Stimulated activated CD4-positive, alpha-beta T cell treated with anti-CD3 and anti-CD28 coated beads, Interleukin-2, amount 100 ng/mL, for 48 hours (primary cell): ENCODE data around the gene TSSK3.

Experiments
- DNase-seq, 2 donors: peaks; one replicate each; pipeline ENCODE4 v3.0.0-alpha.2; 2020

The TSSK3 gene

GRCh38 chr1:32362474-32363313 is at the start of gene TSSK3, which contains the start of gene FAM229A:
TSSK3 (plus strand) TSS chr1:32362539; CDS start chr1:32362702, 163 bp downstream.
FAM229A (minus strand) TSS chr1:32362485; CDS start chr1:32362091, 394 bp downstream.
- DNase-seq = no peak

- no peak for DNase-seq
These were observed 45.4 kb upstream of the TSSK3 start for GRCh38 chr1:32316903-32317277.

- DNase-seq = no peak
These were observed 44.0 kb upstream of the TSSK3 start for GRCh38 chr1:32318127-32318869.

- no peak for DNase-seq
These were observed 40.5 kb upstream of the TSSK3 start for GRCh38 chr1:32321712-32322291.

GRCh38 chr1:32327204-32327603 is 35.1 kb upstream of the TSSK3 start:
- DNase-seq = no peak

GRCh38 chr1:32329931-32330466 is 32.3 kb upstream of the TSSK3 start:
- no peak for DNase-seq

GRCh38 chr1:32330558-32331151 is 31.7 kb upstream of the TSSK3 start:
- DNase-seq = no peak

GRCh38 chr1:32331549-32331948 is 30.8 kb upstream of the TSSK3 start:
- DNase-seq = no peak

- DNase-seq = no peak
These were observed 29.9 kb upstream of the TSSK3 start for GRCh38 chr1:32332290-32333079.

- DNase-seq = no peak
These were observed 28.9 kb upstream of the TSSK3 start for GRCh38 chr1:32333251-32333963.

GRCh38 chr1:32334274-32334861 is 28.0 kb upstream of the TSSK3 start:
- DNase-seq = no peak

- peak; percentile 44 to 56 for DNase-seq
These were observed 27.3 kb upstream of the TSSK3 start for GRCh38 chr1:32334864-32335534.

- DNase-seq = no peak
These were observed 26.9 kb upstream of the TSSK3 start for GRCh38 chr1:32335535-32335789.

GRCh38 chr1:32335790-32336590 is 26.3 kb upstream of the TSSK3 start, which contains the start of gene MARCKSL1:
MARCKSL1 (minus strand) TSS chr1:32336233; CDS start chr1:32336033, 200 bp downstream.
- DNase-seq = peak; percentile 73 to 84

GRCh38 chr1:32336591-32336932 is 25.8 kb upstream of the TSSK3 start:
- no peak for DNase-seq

- DNase-seq = no peak
These were observed 25.2 kb upstream of the TSSK3 start for GRCh38 chr1:32336963-32337675.

GRCh38 chr1:32337855-32338636 is 24.3 kb upstream of the TSSK3 start:
- no peak for DNase-seq

- no peak for DNase-seq
These were observed 23.6 kb upstream of the TSSK3 start for GRCh38 chr1:32338637-32339145.
